HL-60 (cell line): ENCODE data around the gene WFS1.

ENCODE experiments used
- CTCF ChIP-seq: IDR thresholded peaks from one replicate; pipeline ENCODE4 v1.5.1; 2011; ENCODE audit warnings: low read length, control low read depth, inconsistent platforms; ENCODE audit not compliant: insufficient read depth
- GABPA ChIP-seq: IDR thresholded peaks from 2 replicates; pipeline ENCODE4 v1.6.1; 2012; ENCODE audit warnings: low read depth
- POLR2AphosphoS5 ChIP-seq: IDR thresholded peaks from 2 replicates; pipeline ENCODE4 v1.6.1; 2012; ENCODE audit warnings: low read depth
- REST ChIP-seq: IDR thresholded peaks from 2 replicates; pipeline ENCODE4 v1.6.1; 2012; ENCODE audit warnings: low read depth; ENCODE audit not compliant: insufficient replicate concordance

GRCh38 chr4:6253111-6253510, 16.5 kb upstream of the WFS1 start:
- TF ChIP-seq CTCF (no peak), REST (no peak), GABPA (no peak), POLR2AphosphoS5 (no peak)
